GM12878 (cell line): ENCODE measurements around the gene PPP1R10. TPM values are rescaled to one million over a fixed set of nuclear protein-coding genes. Genes with fewer than 3 reads are reported as not detected.

Source experiments
- ATAC-seq: fragments of 200-7000 bp; cut with Tn5 transposase; 3 replicates; pipeline ENCODE4 v1.9.1; 2020; ENCODE audit warnings: mild to moderate bottlenecking, moderate library complexity
- BruUV-seq: library from RNA; stranded (reverse); fragments of 400-500 nt; replicated peaks from 2 replicates; lab custom pipeline; 2021; lab: Mats Ljungman, UMichigan
- CTCF ChIA-PET: fragments of 300-600 bp; sonication (Branson Sonifier 250); formaldehyde crosslinking; extraction: SDS; loops from one replicate; lab custom pipeline; 2021; ENCODE audit warnings: inconsistent platforms; lab: Yijun Ruan, JAX
- POLR2A ChIA-PET: fragments of 350-600 bp; formaldehyde crosslinking; extraction: SDS; loops from one replicate; lab custom pipeline; 2021; ENCODE audit warnings: inconsistent platforms; lab: Charles Lee
- RAD21 ChIA-PET: fragments of 300-600 bp; sonication (Branson Sonifier 250); formaldehyde crosslinking; loops from one replicate; lab custom pipeline; 2023; ENCODE audit warnings: antibody characterized with exemption; ENCODE audit not compliant: unreplicated experiment; lab: Charles Lee
- SMC1A ChIA-PET: fragments of 300-600 bp; sonication (Branson Sonifier 250); formaldehyde crosslinking; loops from one replicate; lab custom pipeline; 2023; ENCODE audit not compliant: unreplicated experiment, uncharacterized antibody; lab: Charles Lee
- DNase-seq: peaks from one replicate; pipeline ENCODE4 v3.0.0-alpha.2; 2011; ENCODE audit warnings: low read depth, low spot score
- FAIRE-seq: peaks from 3 replicates; lab custom pipeline; 2011; peaks lifted over from hg19 to GRCh38; lab: Jason Lieb, UNC
- H2AFZ ChIP-seq: 2 replicates; pipeline ENCODE4 v1.6.0; 2011; ENCODE audit warnings: low read depth, low read length, control low read depth; ENCODE audit not compliant: control insufficient read depth
- H3K27ac ChIP-seq: 2 replicates; pipeline ENCODE4 v1.5.1; 2011; ENCODE audit warnings: control low read depth; ENCODE audit not compliant: control insufficient read depth, insufficient read depth
- H3K27me3 ChIP-seq, 2 experiments: replicated peaks in 1 of 2; 2 replicates each; pipeline versions ENCODE4 v1.6.0 to v1.6.1; 2011; ENCODE audit warnings: low read length in 1 of 2; ENCODE audit not compliant: control insufficient read depth in 2 of 2, insufficient read depth in 2 of 2
- H3K36me3 ChIP-seq, 2 experiments: 2 replicates each; pipeline ENCODE4 v1.5.1; 2011; ENCODE audit warnings: low read length in 1 of 2; ENCODE audit not compliant: control insufficient read depth in 2 of 2, insufficient read depth in 2 of 2
- H3K4me1 ChIP-seq: 2 replicates; pipeline ENCODE4 v1.6.1; 2011; ENCODE audit warnings: mild to moderate bottlenecking, low read length, moderate library complexity, mixed read lengths; ENCODE audit not compliant: control insufficient read depth, insufficient read depth
- H3K4me2 ChIP-seq: 2 replicates; pipeline ENCODE4 v1.6.0; 2011; ENCODE audit warnings: control low read depth; ENCODE audit not compliant: control insufficient read depth, insufficient read depth
- H3K4me3 ChIP-seq: fragments of 200-600 bp; sonication (generic); 2 replicates; pipeline ENCODE4 v1.5.1; 2016
- H3K79me2 ChIP-seq: 2 replicates; pipeline ENCODE4 v1.6.0; 2011; ENCODE audit warnings: low read length; ENCODE audit not compliant: control insufficient read depth, insufficient read depth
- H3K9ac ChIP-seq: 2 replicates; pipeline ENCODE4 v1.8.0; 2011; ENCODE audit warnings: low read length, control low read depth, mixed read lengths; ENCODE audit not compliant: control insufficient read depth, insufficient read depth
- H3K9me3 ChIP-seq: replicated peaks from 3 replicates; pipeline ENCODE4 v1.5.1; 2011; ENCODE audit warnings: mild to moderate bottlenecking, low read length; ENCODE audit not compliant: control insufficient read depth, insufficient read depth
- H4K20me1 ChIP-seq: 2 replicates; pipeline ENCODE4 v1.6.0; 2011; ENCODE audit not compliant: control insufficient read depth, insufficient read depth
- ATF7 ChIP-seq: fragments of 450-650 bp; IDR thresholded peaks from 2 replicates; pipeline ENCODE4 v1.6.1; 2016; ENCODE audit warnings: low read depth, mild to moderate bottlenecking
- BCL11A ChIP-seq: IDR thresholded peaks from 2 replicates; pipeline ENCODE4 v1.6.1; 2011; ENCODE audit warnings: low read depth, low read length
- CHD1 ChIP-seq: IDR thresholded peaks from 2 replicates; pipeline ENCODE4 v1.6.1; 2012; ENCODE audit warnings: low read depth, low read length, improper control_type of control experiment
- CHD2 ChIP-seq: IDR thresholded peaks from 2 replicates; pipeline ENCODE4 v1.6.1; 2011; ENCODE audit warnings: low read depth, low read length, improper control_type of control experiment, borderline replicate concordance
- GABPA ChIP-seq: IDR thresholded peaks from 2 replicates; pipeline ENCODE4 v1.6.1; 2014; ENCODE audit warnings: antibody characterized with exemption, low read depth, mild to moderate bottlenecking, inconsistent platforms
- KLF5 ChIP-seq: fragments of 450-650 bp; IDR thresholded peaks from 2 replicates; pipeline ENCODE4 v1.6.1; 2014; ENCODE audit warnings: mild to moderate bottlenecking; ENCODE audit not compliant: partially characterized antibody
- LARP7 ChIP-seq: fragments of 450-650 bp; IDR thresholded peaks from 2 replicates; pipeline ENCODE4 v1.6.1; 2017; ENCODE audit warnings: mild to moderate bottlenecking
- MYB ChIP-seq: fragments of 150-350 bp; IDR thresholded peaks from 2 replicates; pipeline ENCODE4 v1.6.1; 2014; ENCODE audit warnings: mild to moderate bottlenecking, low read depth, low read length, borderline replicate concordance
- RFX5 ChIP-seq: IDR thresholded peaks from 2 replicates; pipeline ENCODE4 v1.6.1; 2011; ENCODE audit warnings: low read depth, low read length, improper control_type of control experiment
- RUNX3 ChIP-seq: IDR thresholded peaks from 2 replicates; pipeline ENCODE4 v1.6.1; 2012; ENCODE audit warnings: low read length, inconsistent platforms
- SKIL ChIP-seq: fragments of 450-650 bp; IDR thresholded peaks from 2 replicates; pipeline ENCODE4 v1.6.1; 2017; ENCODE audit warnings: mild to moderate bottlenecking, low read depth, inconsistent platforms; ENCODE audit not compliant: poor library complexity, severe bottlenecking
- SMAD5 ChIP-seq: IDR thresholded peaks from 2 replicates; pipeline ENCODE4 v1.6.1; 2016; ENCODE audit warnings: antibody characterized with exemption, low read depth
- STAT1 ChIP-seq: fragments of 450-650 bp; conservative IDR thresholded peaks from 2 replicates; pipeline ENCODE4 v1.6.1; 2014; ENCODE audit warnings: antibody characterized with exemption, mild to moderate bottlenecking
- SUPT20H ChIP-seq: IDR thresholded peaks from 2 replicates; pipeline ENCODE4 v1.6.1; 2011; ENCODE audit warnings: low read depth, mild to moderate bottlenecking, low read length, moderate library complexity, borderline replicate concordance; ENCODE audit not compliant: control insufficient read depth
- TAF1 ChIP-seq: IDR thresholded peaks from 2 replicates; pipeline ENCODE4 v1.6.1; 2011; ENCODE audit warnings: mild to moderate bottlenecking, low read depth, low read length, borderline replicate concordance
- TCF3 ChIP-seq: IDR thresholded peaks from 2 replicates; pipeline ENCODE4 v1.6.1; 2012; ENCODE audit warnings: low read depth, mild to moderate bottlenecking, low read length, borderline replicate concordance; ENCODE audit not compliant: insufficient read depth
- YBX1 ChIP-seq: fragments of 450-650 bp; IDR thresholded peaks from 2 replicates; pipeline ENCODE4 v1.6.1; 2016; ENCODE audit warnings: antibody characterized with exemption
- ZNF207 ChIP-seq: fragments of 450-650 bp; IDR thresholded peaks from 2 replicates; pipeline ENCODE4 v1.6.1; 2014; ENCODE audit warnings: antibody characterized with exemption, mild to moderate bottlenecking, borderline replicate concordance
- ZNF217 ChIP-seq: fragments of 450-650 bp; IDR thresholded peaks from 2 replicates; pipeline ENCODE4 v1.6.1; 2017; ENCODE audit warnings: antibody characterized with exemption, mild to moderate bottlenecking
- ZNF274 ChIP-seq: IDR thresholded peaks from one replicate; pipeline ENCODE4 v1.8.0; 2011; ENCODE audit not compliant: insufficient read length, insufficient read depth
- WGBS: methylation state at CpG from one replicate; pipeline ENCODE4 v1.1.6; 2016; ENCODE audit warnings: low lambda C conversion rate; ENCODE audit not compliant: insufficient replicate concordance, insufficient coverage; ENCODE audit errors: missing lambda C conversion rate; 5-methylcytosine and 5-hydroxymethylcytosine counted together
- in situ Hi-C: fragments of 300-500 bp; cut with MboI; formaldehyde crosslinking; loops from 9 replicates; pipeline ENCODE4 v1.14.3; 2018; ENCODE audit warnings: mixed read lengths
- intact Hi-C: fragments of 100-400 bp; cut with micrococcal nuclease; formaldehyde crosslinking; loops from one replicate; pipeline ENCODE4 v1.14.2; 2022; ENCODE audit not compliant: unreplicated experiment
- polyA plus RNA-seq, 11 experiments: library from polyadenylated mRNA; depleted of rRNA in 4 of 11; unstranded in 6 of 11; stranded (reverse) in 5 of 11; fragments of >200 nt; fragmentation: Nextera tagmentation in 4 of 11; fragmentation: Illumina TruSeq in 1 of 11; extraction: Ambion mirVana in 4 of 11; extraction: Trizol in 1 of 11; gene quantifications; 1 replicate in 1 of 11; 2 replicates in 10 of 11; pipeline versions ENCODE4 v1.2.1 to v1.2.3, GENCODE V29; 2011 to 2016; ENCODE audit warnings: inconsistent platforms in 2 of 11, missing spikeins in 2 of 11, low read depth in 1 of 11
- total RNA-seq, 4 experiments: library from RNA; depleted of rRNA in 3 of 4; stranded (reverse); fragments of >200 nt in 3 of 4; fragmentation: Illumina TruSeq in 1 of 4; extraction: Trizol in 1 of 4; gene quantifications; 2 replicates each; pipeline versions ENCODE4 v1.2.1 to v1.2.3, GENCODE V29; 2013 to 2021
- TF ChIP-seq, protein P1 (sequence below): fragments of 150-350 bp; IDR thresholded peaks from 2 replicates; pipeline ENCODE4 v1.6.1; 2014; ENCODE audit warnings: mild to moderate bottlenecking, low read depth, low read length

PPP1R10 gene
- total and polyA plus RNA-seq, 10 of the 15 experiments (the other 5 are each of a cell fraction or from before 2014, with no cell fraction given): 11.3 to 83.8 (median 41.2) TPM

GRCh38 chr6:30556066-30556905 lies 60.8 kb downstream of the PPP1R10 start, which contains the start of gene GNL1:
GNL1 (minus strand) TSS chr6:30556489; CDS start chr6:30556203, 286 bp downstream.
- Histone ChIP-seq H3K79me2 (peaks cover 27% of the 10 kb centered on the region), H3K4me2 (peak within 1 kb of the TSS; percentile 92), H3K4me1 (peaks cover 8% of the 10 kb centered on the region; the same call in 1 of the 2 replicates), H3K36me3 (peaks cover 7 to 9% of the 10 kb centered on the region in 2 experiments; a peak in 3 of 4 replicates), H3K27ac (peak within 1 kb of the TSS; percentile 93), H3K9ac (peak within 1 kb of the TSS; percentile 95), H2AFZ (peak within 1 kb of the TSS; percentile 95), H3K4me3 (peak within 1 kb of the TSS; percentile 86), H3K27me3 (no peaks in the 10 kb centered on the region), H4K20me1 (no peaks in the 10 kb centered on the region), H3K9me3 (no peaks in the 10 kb centered on the region)
- WGBS: 2% methylated on average over 66 of the region's 71 CpGs
- ChIA-PET RAD21 (interaction anchor here (1.0 to 2.5 kb wide), 7 partner anchors 11 to 161 kb away, joined by 3 to 9 read pairs (median 4); partner anchors contain the start of genes ABCF1, DHX16 and MDC1), CTCF (interaction anchor here (0.7 to 9.7 kb wide), 7 partner anchors 9 to 358 kb away, joined by 3 to 121 read pairs (median 3); partner anchors contain the start of genes ABCF1 and VARS2), SMC1A (interaction anchor here (1.3 to 2.8 kb wide), 3 partner anchors 11 to 59 kb away, joined by 4 to 16 read pairs (median 13); no protein-coding TSS in a partner anchor), POLR2A (interaction anchor here (0.6 to 3.3 kb wide), 8 partner anchors 9 to 161 kb away, joined by 4 to 25 read pairs (median 6); partner anchors contain the start of genes ABCF1, MDC1 and MRPS18B)
- FAIRE-seq (no peak), DNase-seq (peak; percentile 79), ATAC-seq (peak; percentile 94)
- in situ Hi-C loops (no loop called here), intact Hi-C loops (loop anchor here (2.0 to 10.0 kb wide), 4 partner anchors 15 to 231 kb away; partner anchors contain the start of genes ABCF1, MRPS18B, PPP1R10 and RPP21)
- no TSS peak for BruUV-seq
- no peak for TF ChIP-seq TCF3
- no peak for TF ChIP-seq LARP7
- no peak for TF ChIP-seq CHD2
- no peak for TF ChIP-seq RFX5
- TF ChIP-seq TAF1: peak; percentile 43
- TF ChIP-seq RUNX3: no peak
- no peak for TF ChIP-seq GABPA
- TF ChIP-seq, protein P1, sequence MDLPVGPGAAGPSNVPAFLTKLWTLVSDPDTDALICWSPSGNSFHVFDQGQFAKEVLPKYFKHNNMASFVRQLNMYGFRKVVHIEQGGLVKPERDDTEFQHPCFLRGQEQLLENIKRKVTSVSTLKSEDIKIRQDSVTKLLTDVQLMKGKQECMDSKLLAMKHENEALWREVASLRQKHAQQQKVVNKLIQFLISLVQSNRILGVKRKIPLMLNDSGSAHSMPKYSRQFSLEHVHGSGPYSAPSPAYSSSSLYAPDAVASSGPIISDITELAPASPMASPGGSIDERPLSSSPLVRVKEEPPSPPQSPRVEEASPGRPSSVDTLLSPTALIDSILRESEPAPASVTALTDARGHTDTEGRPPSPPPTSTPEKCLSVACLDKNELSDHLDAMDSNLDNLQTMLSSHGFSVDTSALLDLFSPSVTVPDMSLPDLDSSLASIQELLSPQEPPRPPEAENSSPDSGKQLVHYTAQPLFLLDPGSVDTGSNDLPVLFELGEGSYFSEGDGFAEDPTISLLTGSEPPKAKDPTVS: no peak
- no peak; the same call in 1 of the 2 replicates for TF ChIP-seq STAT1
- no peak for TF ChIP-seq ZNF274
- peak; percentile 55 for TF ChIP-seq SKIL
- TF ChIP-seq BCL11A: peak; percentile 10; the same call in 1 of the 2 replicates
- 0 out of 2 replicates have a peak, but pooled peaks have one; percentile 28 for TF ChIP-seq ZNF207
- no peak for TF ChIP-seq SUPT20H
- TF ChIP-seq ZNF217: no peak
- peak; percentile 97 for TF ChIP-seq CHD1
- peak; percentile 97 for TF ChIP-seq KLF5
- TF ChIP-seq SMAD5: no peak
- TF ChIP-seq YBX1: no peak
- TF ChIP-seq MYB: no peak
- TF ChIP-seq ATF7: peak; percentile 99
